ENCODE data around the gene PTPN1. TPM values are rescaled to one million over a fixed set of nuclear protein-coding genes. Genes with fewer than 3 reads are reported as not detected.

PTPN1 gene
- total RNA-seq, 4 donors from 2014 or later = 19.9 to 31.4 (median 23.2) TPM

DNA sequence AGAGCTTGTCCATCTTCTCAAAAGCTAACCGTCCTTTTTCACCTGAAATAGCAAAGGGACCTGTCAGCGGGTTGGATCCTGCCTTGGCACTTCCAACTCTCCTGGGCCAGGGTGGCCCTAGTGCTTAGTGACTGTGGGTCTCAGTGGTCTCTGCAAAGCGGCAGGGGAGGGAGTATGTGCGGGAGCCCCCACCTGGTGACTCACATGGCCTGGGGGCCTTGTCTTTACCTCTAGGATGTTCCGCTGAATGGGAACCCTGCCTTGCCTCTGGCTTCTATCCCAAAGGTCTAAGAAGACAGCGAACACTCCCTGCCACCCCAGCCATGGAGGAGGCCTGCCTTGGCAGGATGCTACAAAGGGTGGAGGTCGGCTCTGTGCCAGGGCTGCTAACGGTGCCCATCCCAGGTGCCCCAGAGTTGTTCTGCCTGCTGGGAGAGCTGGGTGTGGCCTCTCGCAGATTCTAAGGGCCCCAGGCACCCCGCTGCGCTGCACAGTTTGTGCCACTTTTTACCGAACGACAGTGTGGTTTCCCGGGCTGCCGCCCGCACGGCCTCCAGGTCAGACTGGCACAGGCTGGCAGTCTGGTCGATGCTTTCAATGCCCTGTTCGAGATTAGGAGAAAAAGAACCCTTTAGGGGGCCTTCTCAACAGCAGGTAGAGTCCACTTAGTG lies 77.2 kb downstream of the PTPN1 start:
- TF ChIP-seq, protein P1, sequence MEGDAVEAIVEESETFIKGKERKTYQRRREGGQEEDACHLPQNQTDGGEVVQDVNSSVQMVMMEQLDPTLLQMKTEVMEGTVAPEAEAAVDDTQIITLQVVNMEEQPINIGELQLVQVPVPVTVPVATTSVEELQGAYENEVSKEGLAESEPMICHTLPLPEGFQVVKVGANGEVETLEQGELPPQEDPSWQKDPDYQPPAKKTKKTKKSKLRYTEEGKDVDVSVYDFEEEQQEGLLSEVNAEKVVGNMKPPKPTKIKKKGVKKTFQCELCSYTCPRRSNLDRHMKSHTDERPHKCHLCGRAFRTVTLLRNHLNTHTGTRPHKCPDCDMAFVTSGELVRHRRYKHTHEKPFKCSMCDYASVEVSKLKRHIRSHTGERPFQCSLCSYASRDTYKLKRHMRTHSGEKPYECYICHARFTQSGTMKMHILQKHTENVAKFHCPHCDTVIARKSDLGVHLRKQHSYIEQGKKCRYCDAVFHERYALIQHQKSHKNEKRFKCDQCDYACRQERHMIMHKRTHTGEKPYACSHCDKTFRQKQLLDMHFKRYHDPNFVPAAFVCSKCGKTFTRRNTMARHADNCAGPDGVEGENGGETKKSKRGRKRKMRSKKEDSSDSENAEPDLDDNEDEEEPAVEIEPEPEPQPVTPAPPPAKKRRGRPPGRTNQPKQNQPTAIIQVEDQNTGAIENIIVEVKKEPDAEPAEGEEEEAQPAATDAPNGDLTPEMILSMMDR (IDR thresholded peaks at IDR 0.05; ENCODE audit: low read depth) = no peak

DNA sequence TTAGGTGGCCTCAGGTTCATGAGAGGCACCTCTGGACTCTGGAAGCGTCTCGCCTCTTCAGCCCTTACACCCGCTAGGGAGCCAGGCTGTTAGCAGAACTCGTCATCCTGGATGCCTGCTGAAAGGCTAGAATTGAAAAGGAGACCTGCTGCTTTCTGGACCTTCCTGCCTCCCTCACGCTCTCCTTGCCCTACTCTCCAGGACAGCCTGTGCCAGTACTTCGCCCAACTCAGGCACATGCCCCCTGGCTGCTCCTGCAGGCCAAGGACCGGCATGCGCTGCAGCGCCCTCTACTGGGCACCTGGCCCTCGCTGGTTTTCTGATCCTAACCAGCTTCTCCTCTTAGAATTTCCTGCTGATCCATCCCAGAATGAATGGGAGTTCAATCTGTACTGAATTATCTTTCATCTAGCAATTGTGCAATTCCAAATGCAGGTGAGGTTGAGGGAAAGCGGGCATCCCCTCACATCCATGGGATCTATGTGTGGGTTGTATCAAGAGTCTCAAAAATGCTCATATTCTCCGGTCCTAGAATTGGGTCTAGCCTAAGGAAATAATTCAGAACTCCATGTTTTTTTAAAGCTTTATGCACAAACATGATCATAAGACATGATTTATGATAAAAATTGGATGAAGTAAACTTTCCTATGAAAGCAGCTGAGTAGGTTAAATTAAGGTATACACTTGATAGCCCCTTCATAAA lies 78.0 kb downstream of the PTPN1 start:
- TF ChIP-seq, protein P1 (IDR thresholded peaks at IDR 0.05; ENCODE audit: low read depth) = no peak

DNA sequence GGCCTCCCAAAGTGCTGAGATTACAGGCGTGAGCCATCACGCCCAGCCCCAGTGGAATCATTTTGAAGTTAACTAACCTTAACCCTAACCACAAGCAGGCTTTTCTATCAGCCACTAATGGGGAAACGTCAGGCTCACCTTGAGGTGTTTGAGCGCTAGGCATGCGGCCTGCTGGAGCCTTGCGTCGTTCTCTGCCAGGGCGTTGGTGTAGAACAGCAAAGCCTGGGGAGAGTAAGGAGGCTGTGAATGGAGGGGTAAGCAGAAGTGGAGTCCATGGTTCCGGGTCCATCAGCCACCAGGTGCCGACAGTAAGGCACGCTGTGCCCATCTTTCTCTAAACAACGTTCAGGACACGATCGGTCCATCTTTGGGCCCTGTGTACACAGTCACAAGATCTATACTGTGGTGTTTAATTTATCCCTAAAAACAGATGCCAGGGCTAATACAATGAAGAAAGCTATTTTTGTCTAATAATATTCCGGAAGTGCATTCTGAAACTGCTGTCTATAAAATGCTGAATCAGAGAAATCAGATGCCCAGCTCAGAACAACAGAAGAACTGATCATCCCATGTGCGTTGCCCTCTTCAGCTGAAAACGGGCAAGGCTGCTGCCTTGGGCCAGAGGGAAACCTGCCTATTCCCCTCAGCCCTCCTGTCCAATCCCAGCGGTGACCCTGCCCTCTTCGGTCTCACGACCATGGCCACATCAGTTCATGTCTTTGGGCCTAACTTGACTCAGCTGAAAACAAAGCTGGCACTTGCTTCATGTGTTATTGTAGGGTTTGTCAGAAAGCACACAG lies 79.6 kb downstream of the PTPN1 start:
- TF ChIP-seq, protein P1 (IDR thresholded peaks at IDR 0.05; ENCODE audit: low read depth) = no peak

DNA sequence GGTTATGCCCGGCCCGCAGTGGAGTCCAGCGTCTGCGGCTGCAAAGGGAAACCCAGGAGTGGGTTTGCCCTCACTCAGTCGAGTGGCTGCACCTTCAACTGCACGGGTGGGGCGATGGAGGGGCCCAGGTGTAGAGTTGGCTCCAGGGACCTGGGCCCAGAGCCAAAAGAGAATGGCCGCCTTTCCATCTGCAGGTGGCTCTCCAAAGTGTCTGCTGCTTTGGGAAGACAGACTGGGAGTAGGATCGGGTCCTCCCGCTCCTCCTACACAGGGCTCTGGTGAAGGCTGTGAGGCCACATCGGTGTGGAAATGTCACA lies 80.1 kb downstream of the PTPN1 start:
- TF ChIP-seq, protein P1 (IDR thresholded peaks at IDR 0.05; ENCODE audit: low read depth) = no peak

DNA sequence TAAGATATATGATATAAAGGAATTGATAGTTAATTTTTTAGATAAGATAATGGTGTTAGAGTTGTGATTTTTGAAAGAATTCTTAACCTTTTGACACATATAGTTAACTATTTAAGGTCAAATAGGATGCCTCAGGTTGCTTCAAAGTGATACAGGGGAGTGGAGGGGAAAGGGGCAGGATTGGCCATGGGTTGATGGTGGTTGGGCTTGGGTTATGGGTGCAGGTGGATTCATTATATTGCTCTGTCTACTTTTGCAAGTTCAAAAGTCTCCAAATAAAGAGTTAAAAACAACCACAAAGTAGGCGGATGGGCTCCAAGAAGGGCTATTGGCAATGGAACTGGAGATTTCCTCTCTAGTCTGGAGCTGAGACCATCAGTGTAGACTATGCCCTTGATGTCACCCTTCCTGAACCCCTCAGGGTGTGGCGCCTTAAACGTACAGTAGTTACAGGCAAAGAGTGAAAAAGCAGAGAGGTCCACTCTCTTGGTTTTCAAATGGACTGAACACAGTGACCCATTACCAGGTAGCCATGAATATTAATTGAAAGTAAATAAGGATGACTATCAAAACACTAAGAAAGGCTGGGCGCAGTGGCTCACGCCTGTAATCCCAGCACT lies 81.2 kb downstream of the PTPN1 start:
- TF ChIP-seq, protein P1 (IDR thresholded peaks at IDR 0.05; ENCODE audit: low read depth) = no peak

DNA sequence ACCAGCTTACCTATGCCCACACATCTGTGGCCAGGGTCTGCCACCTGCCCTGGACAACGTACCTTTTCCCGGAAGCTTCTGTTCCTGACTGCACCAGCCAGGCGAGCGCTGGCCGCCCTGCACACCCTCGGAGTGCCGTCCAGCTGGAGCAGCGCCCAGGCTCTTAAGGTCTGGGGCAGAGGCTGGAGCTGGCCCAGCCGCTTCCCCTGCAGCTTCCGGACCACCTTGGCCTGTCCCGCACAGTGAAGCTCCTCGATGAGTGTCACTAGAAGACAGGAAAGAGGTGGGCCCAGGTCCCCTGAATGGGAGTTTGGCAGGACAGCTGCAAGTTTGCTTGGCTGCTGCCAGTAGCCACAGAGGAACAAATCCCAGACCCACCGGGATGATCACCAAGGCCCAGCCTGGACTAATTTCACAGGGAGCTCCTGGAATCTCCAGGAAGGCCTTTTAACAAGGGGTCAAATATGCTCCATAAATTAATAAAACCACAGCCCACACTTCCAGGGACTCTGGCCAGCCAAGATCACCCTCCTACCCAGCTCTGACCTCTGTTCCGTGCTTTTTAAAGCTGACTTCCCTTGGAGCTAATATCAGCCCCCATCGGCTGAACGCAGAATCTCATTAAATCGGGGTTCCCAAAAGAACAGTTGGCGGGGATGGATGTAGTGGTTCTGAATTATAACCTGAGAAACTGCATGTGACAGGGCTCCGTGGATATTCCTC lies 82.3 kb downstream of the PTPN1 start:
- TF ChIP-seq, protein P1 (IDR thresholded peaks at IDR 0.05; ENCODE audit: low read depth) = no peak
